ENCODE measurements around the gene IRAK3.

Gene IRAK3

GRCh38 chr12:66163289-66163688 lies 25.7 kb upstream of the IRAK3 start:
- H3K79me2 ChIP-seq: peaks cover 26% of the 10 kb centered on the region
- no peaks in the 10 kb centered on the region for H3K36me3 ChIP-seq (ENCODE audit: control insufficient read depth, insufficient read depth, low read length)
- no peak overlapping the region for H3K9ac ChIP-seq
- H3K27me3 ChIP-seq (ENCODE audit: control insufficient read depth, insufficient read depth, low read length): no peaks in the 10 kb centered on the region
- no peak overlapping the region for H3K27ac ChIP-seq
- H3K9me3 ChIP-seq (ENCODE audit: control insufficient read depth, low read length): no peaks in the 10 kb centered on the region
- TF ChIP-seq CTCF (IDR thresholded peaks at IDR 0.05): no peak
- H3K4me2 ChIP-seq (ENCODE audit: low read length): no peak overlapping the region
- H3K4me3 ChIP-seq (ENCODE audit: low read depth, low read length): no peak overlapping the region
- no peaks in the 10 kb centered on the region for H3K4me1 ChIP-seq
- no peak overlapping the region for H2AFZ ChIP-seq

- H3K9me3 ChIP-seq (ENCODE audit: control insufficient read depth, low read length): no peaks in the 10 kb centered on the region
- H2AFZ ChIP-seq: no peak overlapping the region
- H3K4me1 ChIP-seq: no peaks in the 10 kb centered on the region
- no peaks in the 10 kb centered on the region for H3K27me3 ChIP-seq (ENCODE audit: control insufficient read depth, insufficient read depth, low read length)
- no peak overlapping the region for H3K4me3 ChIP-seq (ENCODE audit: low read depth, low read length)
- H3K9ac ChIP-seq: no peak overlapping the region
- H3K4me2 ChIP-seq (ENCODE audit: low read length): no peak overlapping the region
- H3K36me3 ChIP-seq (ENCODE audit: control insufficient read depth, insufficient read depth, low read length): no peaks in the 10 kb centered on the region
- H3K79me2 ChIP-seq: peaks cover 28% of the 10 kb centered on the region
- no peak for TF ChIP-seq CTCF (IDR thresholded peaks at IDR 0.05)
- H3K27ac ChIP-seq: no peak overlapping the region
These were observed 24.6 kb upstream of the IRAK3 start for GRCh38 chr12:66164349-66164821.

GRCh38 chr12:66165141-66165540 lies 23.9 kb upstream of the IRAK3 start:
- Histone ChIP-seq H3K36me3 (ENCODE audit: control insufficient read depth, insufficient read depth, low read length) (no peaks in the 10 kb centered on the region), H3K79me2 (peaks cover 28% of the 10 kb centered on the region), H3K9me3 (ENCODE audit: control insufficient read depth, low read length) (no peaks in the 10 kb centered on the region), H2AFZ (no peak overlapping the region), H3K4me2 (ENCODE audit: low read length) (no peak overlapping the region), H3K27me3 (ENCODE audit: control insufficient read depth, insufficient read depth, low read length) (no peaks in the 10 kb centered on the region), H3K27ac (no peak overlapping the region), H3K4me1 (no peaks in the 10 kb centered on the region), H3K4me3 (ENCODE audit: low read depth, low read length) (no peak overlapping the region), H3K9ac (no peak overlapping the region)
- TF ChIP-seq CTCF (IDR thresholded peaks at IDR 0.05): no peak

GRCh38 chr12:66166561-66166960 lies 22.5 kb upstream of the IRAK3 start:
- Histone ChIP-seq H2AFZ (no peak overlapping the region), H3K4me2 (ENCODE audit: low read length) (no peak overlapping the region), H3K36me3 (ENCODE audit: control insufficient read depth, insufficient read depth, low read length) (no peaks in the 10 kb centered on the region), H3K27ac (no peak overlapping the region), H3K27me3 (ENCODE audit: control insufficient read depth, insufficient read depth, low read length) (no peaks in the 10 kb centered on the region), H3K4me1 (no peaks in the 10 kb centered on the region), H3K9ac (no peak overlapping the region), H3K4me3 (ENCODE audit: low read depth, low read length) (no peak overlapping the region), H3K79me2 (peaks cover 28% of the 10 kb centered on the region), H3K9me3 (ENCODE audit: control insufficient read depth, low read length) (no peaks in the 10 kb centered on the region)
- TF ChIP-seq CTCF (IDR thresholded peaks at IDR 0.05): no peak

- Histone ChIP-seq H3K79me2 (peaks cover 23% of the 10 kb centered on the region), H3K9ac (no peak overlapping the region), H3K27ac (peak overlapping the region; percentile 91), H3K27me3 (ENCODE audit: control insufficient read depth, insufficient read depth, low read length) (no peaks in the 10 kb centered on the region), H3K4me1 (no peaks in the 10 kb centered on the region), H3K4me3 (ENCODE audit: low read depth, low read length) (peak overlapping the region; percentile 68), H3K4me2 (ENCODE audit: low read length) (peak overlapping the region; percentile 82), H2AFZ (no peak overlapping the region), H3K36me3 (ENCODE audit: control insufficient read depth, insufficient read depth, low read length) (no peaks in the 10 kb centered on the region), H3K9me3 (ENCODE audit: control insufficient read depth, low read length) (no peaks in the 10 kb centered on the region)
- no peak for TF ChIP-seq CTCF (IDR thresholded peaks at IDR 0.05)
These were observed 20.6 kb upstream of the IRAK3 start for GRCh38 chr12:66168410-66168809.
